GM08714 (cell line): Measurements from ENCODE around the gene CYCS.
A peak's percentile ranks its signal among the peaks of the same experiment; 100 is the strongest.
"Not testable (repeated sequence)": the region's sequence is repeated elsewhere in the genome, so short reads cannot be mapped to it uniquely, and the experiment has no call there.

ENCODE experiments used
- H3K4me3 ChIP-seq: fragments of 200-500 bp; sonication (Bioruptor generic); 2 replicates; pipeline ENCODE4 v1.5.1; 2014; ENCODE audit warnings: mild to moderate bottlenecking, low read length, inconsistent platforms
- ZNF274 ChIP-seq: IDR thresholded peaks from 2 replicates; pipeline ENCODE4 v1.6.1; 2012; ENCODE audit warnings: mild to moderate bottlenecking, low read depth, low read length

The CYCS gene

DNA sequence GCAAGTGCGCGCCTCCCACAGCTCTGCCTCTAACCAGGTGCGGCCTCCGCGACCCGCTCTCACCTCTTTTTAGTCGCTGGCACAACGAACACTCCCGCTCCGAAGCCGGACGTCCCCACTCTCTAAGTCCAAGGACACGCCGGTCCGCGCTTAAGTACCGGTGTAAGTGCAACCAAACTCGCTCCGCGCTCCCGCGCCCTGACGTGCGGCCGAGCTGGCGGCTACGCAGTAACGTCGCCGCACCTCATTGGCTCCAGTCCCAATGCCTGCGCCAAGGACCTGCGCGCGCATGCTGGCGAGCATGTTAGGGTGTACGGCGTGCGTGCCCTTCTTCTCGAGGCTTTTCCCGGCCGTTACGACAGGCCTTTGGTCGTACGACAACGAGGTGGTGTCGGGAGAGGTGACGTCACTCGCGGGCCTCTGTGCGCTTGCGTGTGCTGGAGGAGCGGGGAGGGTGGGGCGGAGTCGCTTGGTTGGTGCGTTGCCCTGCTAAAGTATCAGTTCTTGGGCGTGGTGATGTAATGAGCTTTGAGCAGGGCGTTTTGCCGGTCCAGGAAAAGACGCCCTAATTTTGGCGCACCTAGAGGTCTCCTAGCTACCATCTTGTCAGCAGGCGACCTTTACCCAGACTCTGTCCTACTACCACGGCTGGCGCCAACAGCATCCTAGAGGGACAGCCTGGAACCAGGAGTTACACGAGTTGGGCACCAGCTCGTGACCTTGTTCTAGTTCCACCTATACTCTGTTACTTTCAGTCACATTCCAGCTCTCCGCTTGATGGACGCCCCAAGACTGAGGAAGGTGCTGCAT is at the start of gene CYCS:
Gene CYCS (minus strand): TSS at position 124 of the 810 bp plus-strand sequence. CDS start 1,141 bp downstream, outside the sequence.
- TF ChIP-seq ZNF274, result no peak

DNA sequence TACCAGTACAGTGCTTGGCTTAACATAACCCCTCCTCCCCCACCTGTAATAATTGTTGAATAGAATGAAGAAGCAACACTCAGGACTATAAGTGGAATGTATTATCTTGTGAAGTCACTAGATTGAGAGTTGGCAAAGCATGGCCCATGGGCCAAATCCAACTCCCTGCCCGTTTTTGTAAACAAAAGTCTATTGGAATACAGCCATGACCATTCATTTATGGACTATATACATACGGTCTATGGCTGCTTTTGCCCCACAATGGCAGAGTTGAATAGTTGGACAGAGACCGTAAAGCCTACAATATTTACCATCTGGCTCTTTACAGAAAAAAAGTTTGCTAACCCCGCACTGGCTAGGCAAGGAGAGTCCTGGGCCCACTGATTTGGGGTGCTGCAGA is 48.1 kb upstream of the CYCS start:
- no peak for TF ChIP-seq ZNF274
- no peak overlapping the region for H3K4me3 ChIP-seq

More for the DNA sequence above, at the start of gene CYCS:
- peak within 1 kb of the TSS; percentile 91 for H3K4me3 ChIP-seq

DNA sequence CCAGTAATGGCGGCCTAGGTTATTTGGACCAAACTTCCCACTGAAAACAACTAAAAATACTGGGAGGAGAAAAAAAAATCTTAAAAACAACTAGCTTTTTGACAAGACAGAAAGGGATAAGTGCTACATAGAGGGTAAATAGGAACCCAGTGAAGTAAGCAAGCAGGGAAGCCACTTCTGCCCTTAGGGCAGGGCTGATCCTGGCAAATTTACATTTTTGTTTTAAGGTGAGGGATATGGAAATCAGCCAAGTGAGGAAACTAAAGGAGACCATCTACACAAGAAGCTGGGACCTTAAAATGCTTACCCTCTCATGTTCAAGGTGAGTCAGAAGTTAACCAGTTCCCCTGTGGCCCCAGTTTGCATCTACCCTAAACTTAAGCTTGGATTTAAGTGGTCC is 46.5 kb upstream of the CYCS start:
- no peak overlapping the region for H3K4me3 ChIP-seq
- no peak for TF ChIP-seq ZNF274

DNA sequence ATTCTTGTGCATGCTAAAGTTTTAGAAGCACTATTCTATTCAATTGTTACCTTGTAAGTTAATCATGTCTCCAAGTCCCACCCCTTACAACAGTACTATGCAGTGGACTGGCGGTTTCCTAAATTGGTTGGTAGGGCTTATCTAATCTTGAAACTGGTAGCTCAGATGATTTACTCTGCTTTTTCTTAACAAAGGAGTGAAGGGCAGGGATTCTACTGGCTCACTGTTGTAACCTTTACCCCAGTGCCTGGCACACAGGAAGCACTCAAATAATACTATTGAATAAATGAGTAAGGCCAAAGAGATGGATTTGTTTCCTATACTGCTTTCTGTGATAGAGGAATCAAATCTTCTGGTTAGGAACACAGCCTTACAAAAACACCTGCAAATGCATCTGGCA is 46.0 kb upstream of the CYCS start:
- no peak overlapping the region for H3K4me3 ChIP-seq
- no peak for TF ChIP-seq ZNF274

DNA sequence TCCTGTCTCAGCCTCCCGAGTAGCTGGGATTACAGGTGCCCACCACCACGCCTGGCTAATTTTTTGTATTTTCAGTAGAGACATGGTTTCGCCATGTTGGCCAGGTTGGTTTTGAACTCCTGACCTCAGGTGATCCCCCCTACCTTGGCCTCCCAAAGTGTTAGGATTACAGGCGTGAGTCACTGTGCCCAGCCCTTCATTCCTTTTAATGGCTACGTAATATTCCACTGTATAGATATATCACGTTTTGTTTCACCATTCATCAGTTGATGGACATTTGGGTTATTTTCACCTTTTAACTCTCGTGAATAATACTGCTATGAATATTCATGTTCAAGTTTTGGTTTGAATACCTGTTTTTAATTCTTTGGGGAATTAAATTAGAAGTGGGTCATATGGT is 44.6 kb upstream of the CYCS start:
- no peak overlapping the region for H3K4me3 ChIP-seq
- no peak for TF ChIP-seq ZNF274

DNA sequence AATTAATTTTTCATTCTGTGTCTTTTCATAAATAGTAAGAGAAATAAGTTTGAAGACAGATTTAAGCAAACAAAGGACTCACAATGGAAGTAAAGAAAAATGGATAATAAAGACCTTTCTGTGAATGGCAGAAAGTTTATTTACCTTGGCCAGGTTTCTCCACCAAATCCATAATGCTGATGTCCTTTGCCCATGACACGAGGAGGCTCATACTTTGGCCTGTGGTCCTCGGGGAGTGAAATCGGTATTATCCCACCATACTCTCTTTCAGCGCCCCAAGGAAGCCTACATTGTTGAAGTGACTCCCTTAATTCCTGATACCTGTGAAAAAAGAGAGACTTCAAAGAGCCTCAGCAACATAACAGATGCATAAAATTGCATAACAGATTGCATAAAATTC is 43.1 kb upstream of the CYCS start:
- no peak for TF ChIP-seq ZNF274
- H3K4me3 ChIP-seq, result no peak overlapping the region

DNA sequence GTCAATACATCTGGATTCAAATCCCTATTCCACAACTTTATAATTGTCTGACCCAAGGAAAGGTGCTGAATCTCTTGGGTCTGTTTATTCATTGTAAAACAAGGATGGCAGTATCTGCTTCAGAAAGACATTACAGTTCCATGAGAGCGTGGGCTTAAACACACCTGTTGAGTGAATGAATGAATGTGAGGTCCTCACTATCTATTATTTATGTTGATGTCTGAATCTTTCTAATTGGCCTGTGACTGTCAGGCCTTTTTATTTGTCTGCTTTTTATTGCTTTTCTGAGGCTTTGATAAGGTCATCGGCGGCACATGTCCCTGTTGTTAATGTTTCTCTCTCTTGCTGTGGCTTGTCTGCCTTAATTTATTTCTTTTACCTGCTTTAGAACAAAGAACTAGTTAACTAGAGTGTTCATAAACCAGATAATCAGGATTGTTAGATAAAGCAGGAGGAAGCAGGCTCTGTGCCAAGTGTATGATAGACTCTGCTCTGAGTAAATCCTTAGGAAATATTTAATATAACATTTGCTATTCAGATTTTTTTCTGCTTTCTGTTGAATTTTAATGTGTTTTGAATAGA is 42.3 kb upstream of the CYCS start:
- H3K4me3 ChIP-seq, result no peak overlapping the region
- TF ChIP-seq ZNF274, result no peak

DNA sequence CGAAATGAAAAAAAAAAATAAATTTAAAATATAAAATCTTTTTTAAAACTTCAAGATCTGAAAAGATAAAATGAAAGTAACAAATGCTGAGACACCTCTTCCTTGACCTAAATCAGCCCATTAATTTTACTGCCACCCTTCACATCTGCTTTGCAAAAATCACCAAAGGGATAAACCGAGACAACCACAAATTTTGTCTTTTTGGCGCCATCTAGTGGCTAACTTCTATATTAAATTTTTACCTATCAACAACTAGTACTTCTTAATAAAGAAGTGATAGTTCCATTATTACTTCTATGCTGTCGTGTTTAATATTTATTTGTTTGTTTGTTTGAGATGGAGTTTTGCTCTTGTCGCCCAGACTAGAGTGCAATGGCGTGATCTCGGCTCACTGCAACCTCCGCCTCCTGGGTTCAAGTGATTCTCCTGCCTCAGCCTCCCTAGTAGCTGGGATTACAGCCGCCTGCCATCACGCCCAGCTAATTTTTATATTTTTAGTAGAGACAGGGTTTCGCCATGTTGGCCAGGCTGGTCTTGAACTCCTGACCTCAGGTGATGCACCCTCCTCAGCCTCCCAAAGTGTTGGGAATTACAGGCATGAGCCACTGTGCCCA is 35.0 kb upstream of the CYCS start:
- H3K4me3 ChIP-seq, result not testable (repeated sequence)

DNA sequence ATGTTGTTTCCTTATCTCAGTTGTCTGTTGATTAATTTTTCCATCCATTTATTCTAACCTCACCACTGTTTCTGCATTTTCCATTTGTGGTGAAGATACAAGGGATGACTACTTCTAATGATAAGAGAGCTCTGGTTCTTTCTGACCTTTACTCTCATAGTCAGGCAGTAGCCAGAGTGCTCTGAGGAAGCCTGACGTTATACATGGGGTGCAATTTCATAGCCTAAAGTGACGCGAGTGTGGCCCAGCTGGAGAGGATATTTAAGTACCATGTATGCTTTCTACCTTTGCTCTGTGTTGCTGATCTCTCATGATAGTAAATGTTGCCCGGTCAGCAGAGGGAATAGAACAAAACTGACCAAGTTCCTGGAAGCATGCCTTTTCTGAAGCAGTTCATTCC is 33.9 kb upstream of the CYCS start:
- TF ChIP-seq ZNF274, result no peak
- no peak overlapping the region for H3K4me3 ChIP-seq

DNA sequence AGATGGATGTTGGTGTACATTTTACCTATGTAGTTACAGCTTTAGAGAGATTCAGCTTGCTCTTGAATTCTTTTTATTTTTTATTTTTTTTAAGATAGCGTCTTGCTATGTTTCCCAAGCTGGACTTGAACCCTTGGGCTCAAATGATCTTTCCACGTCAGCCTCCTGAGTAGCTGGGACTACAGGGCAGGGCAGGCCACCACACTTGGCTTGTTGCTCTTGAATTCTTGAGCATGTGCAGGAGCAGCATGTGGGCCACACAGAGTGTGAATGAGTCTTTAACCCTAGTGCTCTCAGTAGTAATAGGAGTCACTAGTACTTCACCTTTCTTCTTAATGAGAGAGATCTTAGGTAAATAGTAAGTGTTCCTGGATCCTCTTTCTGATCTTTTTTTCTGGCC is 26.7 kb upstream of the CYCS start:
- no peak for TF ChIP-seq ZNF274
- H3K4me3 ChIP-seq, result no peak overlapping the region

DNA sequence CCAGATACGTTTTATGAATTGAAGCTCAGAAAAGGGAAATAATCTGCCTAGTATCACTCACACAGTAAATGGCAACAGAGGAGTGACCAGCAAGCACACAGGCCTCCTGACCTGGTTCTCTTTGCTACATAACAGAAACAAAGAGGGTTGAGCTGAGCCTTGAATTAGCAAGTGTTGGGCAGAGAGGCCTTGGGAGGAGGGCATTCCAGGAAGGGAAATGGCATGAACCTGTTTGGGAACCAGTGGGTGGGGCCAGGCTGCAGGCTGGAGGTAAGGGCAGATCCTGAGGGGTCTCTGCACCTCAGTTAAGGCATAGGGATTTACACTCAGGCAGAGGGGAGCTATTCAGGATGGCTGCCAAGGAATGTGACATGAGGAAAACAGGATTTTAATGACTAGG is 24.8 kb upstream of the CYCS start:
- H3K4me3 ChIP-seq, result no peak overlapping the region
- no peak for TF ChIP-seq ZNF274

DNA sequence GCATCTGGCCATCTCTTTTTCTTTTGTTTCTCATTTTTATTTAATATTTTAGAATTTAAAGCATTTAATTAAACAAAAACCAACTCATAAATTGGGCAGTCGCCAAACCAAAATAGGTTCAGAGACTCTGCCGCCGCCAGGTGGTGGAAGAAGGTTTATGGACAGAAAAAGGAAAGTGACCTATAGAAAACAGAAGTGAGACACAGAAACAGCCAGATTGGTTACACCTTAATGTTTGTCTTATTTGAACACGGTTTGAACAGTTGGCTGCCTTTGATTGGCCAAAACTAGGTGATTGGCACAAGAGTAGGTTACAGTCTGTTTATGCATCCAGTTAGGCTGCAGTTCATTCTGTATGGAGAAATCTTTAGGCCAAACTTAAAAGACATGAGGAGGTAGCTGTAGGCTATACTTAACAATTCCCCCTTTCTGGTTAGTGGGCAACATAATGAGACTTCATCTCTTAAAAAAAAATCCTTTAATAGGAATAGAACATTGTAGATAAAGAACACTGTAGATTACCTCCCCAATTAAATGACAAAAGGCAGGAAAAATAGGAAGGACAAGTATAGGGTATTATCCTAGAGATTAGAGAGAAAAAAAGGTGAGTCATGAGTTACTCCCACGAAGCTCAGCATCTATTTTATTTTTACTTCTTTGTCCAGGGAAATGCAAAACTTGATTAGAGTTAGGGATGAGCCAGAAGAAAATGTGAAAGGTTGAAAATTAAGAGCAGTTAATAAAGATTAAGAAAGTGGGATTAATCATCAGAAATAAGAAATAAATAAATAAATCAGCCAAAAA is 23.9 kb upstream of the CYCS start:
- TF ChIP-seq ZNF274, result no peak
- H3K4me3 ChIP-seq, result no peak overlapping the region

DNA sequence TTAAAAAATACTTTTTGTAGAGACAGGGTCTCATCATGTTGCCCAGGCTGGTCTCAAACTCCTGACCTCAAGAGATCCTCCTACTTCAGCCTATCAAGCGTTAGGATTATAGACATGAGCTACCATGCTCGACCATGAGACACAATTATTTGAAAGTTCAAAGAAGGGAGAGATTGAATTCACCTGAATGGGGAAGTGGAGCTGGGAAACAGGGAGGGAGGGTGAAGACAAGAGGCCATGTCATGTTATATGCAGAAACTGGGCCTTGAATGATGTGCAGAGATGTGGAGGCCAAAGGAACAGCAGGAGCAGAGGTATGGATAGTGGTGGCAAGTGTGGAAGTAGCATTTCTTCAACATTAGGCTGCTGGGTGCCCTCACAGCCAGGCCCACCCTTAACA is 18.7 kb upstream of the CYCS start:
- no peak for TF ChIP-seq ZNF274
- H3K4me3 ChIP-seq, result no peak overlapping the region

DNA sequence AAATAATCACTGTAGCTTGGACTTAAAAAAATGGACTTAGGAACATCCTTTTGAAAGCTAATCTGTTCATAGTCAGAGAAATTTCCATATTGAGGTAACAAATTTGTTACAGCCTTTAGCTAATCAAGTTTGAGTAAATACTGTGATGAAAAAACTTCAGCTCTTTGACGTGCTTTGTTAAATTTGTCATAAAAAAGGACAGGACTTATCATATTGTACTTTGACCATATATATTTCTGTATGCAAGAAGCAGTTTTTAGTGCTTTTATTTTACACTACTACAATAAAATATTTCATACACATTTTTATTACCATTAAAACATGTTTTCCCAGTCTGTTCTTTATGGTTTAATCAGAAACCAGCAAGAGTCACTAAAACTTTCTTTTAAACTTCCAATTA is 14.5 kb upstream of the CYCS start:
- TF ChIP-seq ZNF274, result no peak
- no peak overlapping the region for H3K4me3 ChIP-seq
